NCI-H1436 treated with DMSO at 0.1 percent for 48 hours (cell line): ENCODE measurements around the gene PMIS2.

Source experiments
- DNase-seq: peaks from one replicate; lab custom pipeline; 2025; lab: John Stamatoyannopoulos, UW

PMIS2 gene

DNA sequence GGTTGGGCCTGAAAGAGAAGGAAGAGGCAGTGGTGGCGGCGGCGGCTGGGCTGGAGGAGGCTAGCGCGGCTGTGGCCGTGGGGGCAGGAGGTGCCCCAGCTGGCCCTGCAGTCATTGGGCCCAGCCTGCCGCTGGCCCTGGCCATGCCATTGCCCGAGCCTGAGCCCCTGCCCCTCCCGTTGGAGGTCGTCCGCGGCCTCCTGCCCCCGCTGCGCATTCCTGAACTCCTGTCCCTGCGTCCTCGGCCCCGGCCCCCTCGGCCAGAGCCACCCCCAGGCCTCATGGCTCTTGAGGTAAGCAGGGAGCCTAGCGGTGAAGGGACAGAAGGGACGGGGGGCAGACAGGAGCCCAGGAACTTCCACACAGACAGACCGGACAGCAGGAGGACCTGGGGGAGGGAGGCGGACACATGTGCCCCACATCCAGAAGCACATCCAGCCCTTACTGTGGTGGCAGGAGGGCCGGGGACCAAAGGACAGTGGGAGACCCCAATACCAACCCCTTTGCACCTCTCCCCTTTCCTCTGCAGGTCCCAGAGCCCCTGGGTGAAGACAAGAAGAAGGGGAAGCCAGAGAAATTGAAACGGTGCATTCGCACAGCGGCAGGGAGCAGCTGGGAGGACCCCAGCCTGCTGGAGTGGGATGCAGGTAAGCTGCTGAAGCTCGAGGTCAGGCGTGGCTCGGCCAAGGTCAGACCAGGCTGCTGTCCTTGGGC, 47.9 kb downstream of the PMIS2 start:
- DNase-seq: no peak

DNA sequence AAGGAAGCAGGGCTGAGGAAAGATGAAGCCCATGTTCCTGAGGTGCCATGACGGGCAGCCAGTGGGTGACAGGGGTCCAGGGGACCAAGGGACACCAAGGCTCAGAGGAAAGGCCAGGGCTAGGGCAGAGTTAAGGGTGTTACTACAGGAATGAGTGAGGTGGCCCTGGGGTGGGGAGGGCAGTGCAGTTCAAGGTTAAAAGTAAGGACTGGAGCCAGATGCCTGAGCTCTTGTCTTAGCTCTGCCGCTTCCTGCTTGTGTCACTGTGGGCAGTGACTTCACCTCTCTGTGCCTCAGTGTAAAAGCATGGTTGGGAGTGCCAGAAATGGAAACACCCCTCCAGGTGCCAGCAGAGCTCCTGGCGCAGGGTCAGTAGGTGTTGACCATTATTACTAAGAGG, 50.7 kb downstream of the PMIS2 start:
- DNase-seq: no peak
